ENCODE measurements around the gene MYO1E.

GRCh38 chr15:59154243-59154642 is 218.4 kb downstream of the MYO1E start:
- TF ChIP-seq POLR2A (IDR thresholded peaks at IDR 0.05; ENCODE audit: low read depth, low read length) (no peak), POLR2AphosphoS5 (IDR thresholded peaks at IDR 0.05; ENCODE audit: low read depth, low read length) (no peak), SPI1 (IDR thresholded peaks at IDR 0.05; ENCODE audit: low read depth, low read length) (no peak), TAF1 (IDR thresholded peaks at IDR 0.05; ENCODE audit: low read depth, low read length) (no peak), PAX5 (IDR thresholded peaks at IDR 0.05; ENCODE audit: insufficient read depth, low read length, severe bottlenecking) (no peak)
